HepG2 (cell line): ENCODE results near the gene MUL1. TPM values are rescaled to one million over a fixed set of nuclear protein-coding genes. Genes with fewer than 3 reads are reported as not detected.

ENCODE experiments used
- CAMTA2 ChIP-seq: sonication (generic); formaldehyde crosslinking; IDR thresholded peaks from 2 replicates; pipeline ENCODE4 v1.4.0; 2020; ENCODE audit warnings: mild to moderate bottlenecking, missing genetic modification reagents, borderline replicate concordance
- ERF ChIP-seq: IDR thresholded peaks from 2 replicates; pipeline ENCODE4 v1.6.1; 2018; ENCODE audit warnings: missing biosample characterization, missing genetic modification reagents
- FOXP4 ChIP-seq: sonication (generic); formaldehyde crosslinking; IDR thresholded peaks from 2 replicates; pipeline ENCODE4 v1.4.0; 2020; ENCODE audit warnings: missing genetic modification reagents
- HOXD1 ChIP-seq: sonication (generic); formaldehyde crosslinking; IDR thresholded peaks from 2 replicates; pipeline ENCODE4 v1.5.0; 2020; ENCODE audit warnings: missing genetic modification reagents
- IRX3 ChIP-seq: sonication (generic); formaldehyde crosslinking; IDR thresholded peaks from 2 replicates; pipeline ENCODE4 v1.8.1; 2023; ENCODE audit warnings: mild to moderate bottlenecking, low read depth, missing genetic modification reagents, borderline replicate concordance
- MXD4 ChIP-seq: IDR thresholded peaks from 2 replicates; pipeline ENCODE4 v1.6.1; 2016; ENCODE audit warnings: mild to moderate bottlenecking, missing biosample characterization, missing genetic modification reagents
- MYNN ChIP-seq: sonication (generic); formaldehyde crosslinking; IDR thresholded peaks from 2 replicates; pipeline ENCODE4 v1.4.0; 2020; ENCODE audit warnings: mild to moderate bottlenecking, low read depth, missing genetic modification reagents
- NAIF1 ChIP-seq: sonication (generic); formaldehyde crosslinking; IDR thresholded peaks from 2 replicates; pipeline ENCODE4 v1.5.0; 2020; ENCODE audit warnings: mild to moderate bottlenecking, missing genetic modification reagents, borderline replicate concordance
- NONO ChIP-seq, 2 experiments: fragments of 450-650 bp in 1 of 2; sonication (generic) in 1 of 2; formaldehyde crosslinking in 1 of 2; IDR thresholded peaks in 1 of 2; conservative IDR thresholded peaks in 1 of 2; 2 replicates each; pipeline versions ENCODE4 v1.6.1 to v1.8.0; 2017 to 2022; ENCODE audit warnings: mild to moderate bottlenecking in 1 of 2, missing genetic modification reagents in 1 of 2, moderate library complexity in 1 of 2
- NR1H2 ChIP-seq: sonication (generic); formaldehyde crosslinking; IDR thresholded peaks from 2 replicates; pipeline ENCODE4 v1.8.1; 2022; ENCODE audit warnings: low read depth, missing genetic modification reagents, borderline replicate concordance
- RBFOX2 ChIP-seq: fragments of 200-400 bp; formaldehyde crosslinking; IDR thresholded peaks from 2 replicates; pipeline ENCODE4 v1.6.1; 2017; ENCODE audit warnings: low read depth, mild to moderate bottlenecking, low read length
- TERF1 ChIP-seq: sonication (generic); formaldehyde crosslinking; IDR thresholded peaks from 2 replicates; pipeline ENCODE4 v1.8.0; 2022; ENCODE audit warnings: mild to moderate bottlenecking, missing genetic modification reagents, moderate library complexity
- TMF1 ChIP-seq: sonication (generic); formaldehyde crosslinking; IDR thresholded peaks from 2 replicates; pipeline ENCODE4 v1.8.1; 2022; ENCODE audit warnings: low read depth, missing genetic modification reagents
- ZBTB7A ChIP-seq: sonication (generic); formaldehyde crosslinking; IDR thresholded peaks from 2 replicates; pipeline ENCODE4 v1.8.0; 2022; ENCODE audit warnings: mild to moderate bottlenecking, missing genetic modification reagents
- ZBTB8A ChIP-seq: sonication (generic); formaldehyde crosslinking; IDR thresholded peaks from 2 replicates; pipeline ENCODE4 v1.4.0; 2020; ENCODE audit warnings: mild to moderate bottlenecking, low read depth, missing genetic modification reagents, borderline replicate concordance
- ZMYM3 ChIP-seq: sonication (generic); formaldehyde crosslinking; IDR thresholded peaks from 2 replicates; pipeline ENCODE4 v1.5.1; 2020; ENCODE audit warnings: mild to moderate bottlenecking, missing genetic modification reagents
- ZNF274 ChIP-seq: sonication (generic); formaldehyde crosslinking; IDR thresholded peaks from 2 replicates; pipeline ENCODE4 v1.5.1; 2020; ENCODE audit warnings: mild to moderate bottlenecking, missing genetic modification reagents
- ZNF280B ChIP-seq: sonication (generic); formaldehyde crosslinking; IDR thresholded peaks from 2 replicates; pipeline ENCODE4 v1.5.0; 2020; ENCODE audit warnings: missing genetic modification reagents, mild to moderate bottlenecking, borderline replicate concordance
- ZNF691 ChIP-seq: sonication (generic); formaldehyde crosslinking; IDR thresholded peaks from 2 replicates; pipeline ENCODE4 v1.4.0; 2020; ENCODE audit warnings: missing genetic modification reagents, low read depth, mild to moderate bottlenecking, borderline replicate concordance
- ZNF746 ChIP-seq: sonication (generic); formaldehyde crosslinking; IDR thresholded peaks from 2 replicates; pipeline ENCODE4 v1.8.0; 2022; ENCODE audit warnings: mild to moderate bottlenecking, missing genetic modification reagents
- polyA plus RNA-seq, 8 experiments: library from polyadenylated mRNA; depleted of rRNA in 3 of 8; stranded (reverse) in 7 of 8; unstranded in 1 of 8; fragments of >200 nt; fragmentation: Illumina TruSeq in 4 of 8; extraction: Trizol in 4 of 8; gene quantifications; 2 replicates each; pipeline versions ENCODE4 v1.2.1 to v1.2.3, GENCODE V29; 2011 to 2016; ENCODE audit warnings: low read depth in 4 of 8, missing spikeins in 1 of 8, mixed read lengths in 1 of 8; ENCODE audit not compliant: insufficient read depth in 1 of 8
- total RNA-seq, 5 experiments: library from RNA; depleted of rRNA; stranded (reverse); fragments of >200 nt; fragmentation: Illumina TruSeq; extraction: Trizol; gene quantifications; 2 replicates each; pipeline ENCODE4 v1.2.3, GENCODE V29; 2016; ENCODE audit warnings: low read depth in 1 of 5

MUL1 gene
- total and polyA plus RNA-seq, 2 of the 13 experiments (the other 11 are each of a cell fraction or from before 2014, with no cell fraction given), result 21.5 to 26.5 TPM

- TF ChIP-seq NAIF1 (CRISPR knock-in tag) (peak; percentile 37; the same call in 1 of the 2 replicates), ZBTB8A (no peak), ZNF691 (CRISPR knock-in tag) (0 out of 2 replicates have a peak, but pooled peaks have one; percentile 37), ZMYM3 (CRISPR knock-in tag) (0 out of 2 replicates have a peak, but pooled peaks have one; percentile 56), MYNN (no peak), RBFOX2 (peak; percentile 96), ZNF274 (peak; percentile 85), NR1H2 (no peak), MXD4 (CRISPR knock-in tag) (peak; percentile 58; the same call in 1 of the 2 replicates), ZNF746 (CRISPR knock-in tag) (peak; percentile 97), TMF1 (peak; percentile 55; the same call in 1 of the 2 replicates), ERF (CRISPR knock-in tag) (peak; percentile 76), ZNF280B (CRISPR knock-in tag) (peak; percentile 82; the same call in 1 of the 2 replicates), FOXP4 (peak; percentile 53), TERF1 (CRISPR knock-in tag) (no peak), IRX3 (CRISPR knock-in tag) (peak; percentile 88; the same call in 1 of the 2 replicates), ZBTB7A (CRISPR knock-in tag) (peak; percentile 32; the same call in 1 of the 2 replicates), NONO (IDR thresholded peaks at IDR 0.05) (no peak), NONO (CRISPR knock-in tag; conservative IDR thresholded peaks at IDR 0.05) (peak; percentile 71; the same call in 1 of the 2 replicates), HOXD1 (CRISPR knock-in tag) (no peak), CAMTA2 (0 out of 2 replicates have a peak, but pooled peaks have one; percentile 61)
Measured at GRCh38 chr1:20486457-20487235, 21.3 kb downstream of the MUL1 start (continued).
